Putamen (tissue), 1 donor: ENCODE data around the gene RBMS1.

ENCODE experiments used
- DNase-seq: peaks from one replicate; pipeline ENCODE4 v3.0.0-alpha.2; 2016; ENCODE audit warnings: low spot score

RBMS1 gene

GRCh38 chr2:160277151-160277550, 216.5 kb downstream of the RBMS1 start:
- no peak for DNase-seq

GRCh38 chr2:160275656-160276055, 218.0 kb downstream of the RBMS1 start:
- no peak for DNase-seq

GRCh38 chr2:160271171-160272086, 222.2 kb downstream of the RBMS1 start:
- DNase-seq: peak; percentile 52

DNA sequence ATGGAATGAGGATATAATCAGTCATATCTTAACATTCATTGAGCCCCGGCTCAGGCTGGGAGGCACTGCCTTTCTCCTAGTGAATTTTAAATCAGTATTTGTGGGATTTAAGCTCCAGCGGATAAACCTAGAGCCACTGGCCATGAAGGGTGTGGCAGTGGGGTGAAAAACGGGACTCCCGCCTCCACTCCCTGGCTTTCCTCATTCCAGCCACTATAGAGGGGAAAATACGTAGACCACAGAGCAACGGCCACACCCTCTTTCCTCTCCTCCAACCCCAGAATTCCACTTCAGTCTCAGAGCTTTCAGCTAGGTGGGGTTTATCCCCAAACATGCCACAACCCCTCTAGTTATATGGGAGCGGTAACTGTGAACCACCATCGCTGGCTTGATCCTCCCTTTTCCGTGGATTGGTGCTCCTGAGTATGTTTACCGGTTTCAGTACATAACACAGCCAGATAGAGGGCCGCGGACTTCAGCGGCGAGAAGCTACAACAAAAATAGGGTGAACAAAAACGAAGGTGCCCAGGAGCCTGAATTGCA, 223.0 kb downstream of the RBMS1 start:
- DNase-seq: no peak

GRCh38 chr2:160269803-160270570, 223.6 kb downstream of the RBMS1 start:
- DNase-seq: peak; percentile 62

DNA sequence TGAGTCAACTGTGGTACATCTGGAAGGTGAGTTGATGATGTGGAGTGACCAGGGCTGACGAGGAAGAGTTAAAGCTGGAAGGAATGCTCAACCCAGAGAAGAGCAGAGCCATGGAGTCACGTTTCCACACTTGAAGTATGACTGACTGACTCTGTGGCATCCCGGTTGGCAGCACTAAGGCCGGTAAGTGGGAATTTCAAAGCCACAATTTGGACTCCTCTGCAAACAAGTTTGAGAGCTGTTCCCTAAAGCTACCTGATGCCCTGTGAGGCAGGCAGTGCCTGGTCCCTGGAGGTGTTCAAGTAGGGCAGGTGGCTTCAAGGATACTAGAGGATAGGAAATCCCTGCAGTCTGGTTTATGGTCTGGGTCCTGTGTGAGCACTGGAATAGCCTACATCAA, 224.2 kb downstream of the RBMS1 start:
- no peak for DNase-seq

GRCh38 chr2:160268151-160268781, 225.3 kb downstream of the RBMS1 start:
- DNase-seq: no peak

GRCh38 chr2:160267692-160268091, 225.9 kb downstream of the RBMS1 start:
- DNase-seq: no peak

GRCh38 chr2:160267022-160267421, 226.6 kb downstream of the RBMS1 start:
- DNase-seq: no peak

GRCh38 chr2:160266037-160266551, 227.5 kb downstream of the RBMS1 start:
- no peak for DNase-seq

DNA sequence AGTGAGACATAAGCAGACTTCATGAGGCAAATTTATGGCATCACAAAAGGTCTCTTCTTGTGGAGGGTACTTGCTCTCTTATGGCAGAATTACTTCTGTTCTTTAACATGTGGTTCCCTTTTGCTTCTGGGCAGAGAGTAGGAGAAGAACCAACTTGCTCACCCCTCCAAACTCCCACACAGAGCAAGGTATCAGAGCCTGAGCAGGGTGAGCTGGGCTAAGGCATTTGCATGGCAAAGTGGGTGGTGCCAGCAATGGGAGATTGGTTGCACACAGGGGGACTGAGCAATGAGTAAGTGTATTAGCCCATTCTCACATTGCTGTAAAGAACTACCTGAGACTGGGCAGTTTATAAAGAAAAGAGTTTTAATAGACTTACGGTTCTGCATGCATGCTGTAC, 229.3 kb downstream of the RBMS1 start:
- DNase-seq: no peak

- no peak for DNase-seq
Measured at GRCh38 chr2:160261732-160262131, 231.9 kb downstream of the RBMS1 start.

GRCh38 chr2:160258492-160258805, 235.2 kb downstream of the RBMS1 start:
- no peak for DNase-seq

DNA sequence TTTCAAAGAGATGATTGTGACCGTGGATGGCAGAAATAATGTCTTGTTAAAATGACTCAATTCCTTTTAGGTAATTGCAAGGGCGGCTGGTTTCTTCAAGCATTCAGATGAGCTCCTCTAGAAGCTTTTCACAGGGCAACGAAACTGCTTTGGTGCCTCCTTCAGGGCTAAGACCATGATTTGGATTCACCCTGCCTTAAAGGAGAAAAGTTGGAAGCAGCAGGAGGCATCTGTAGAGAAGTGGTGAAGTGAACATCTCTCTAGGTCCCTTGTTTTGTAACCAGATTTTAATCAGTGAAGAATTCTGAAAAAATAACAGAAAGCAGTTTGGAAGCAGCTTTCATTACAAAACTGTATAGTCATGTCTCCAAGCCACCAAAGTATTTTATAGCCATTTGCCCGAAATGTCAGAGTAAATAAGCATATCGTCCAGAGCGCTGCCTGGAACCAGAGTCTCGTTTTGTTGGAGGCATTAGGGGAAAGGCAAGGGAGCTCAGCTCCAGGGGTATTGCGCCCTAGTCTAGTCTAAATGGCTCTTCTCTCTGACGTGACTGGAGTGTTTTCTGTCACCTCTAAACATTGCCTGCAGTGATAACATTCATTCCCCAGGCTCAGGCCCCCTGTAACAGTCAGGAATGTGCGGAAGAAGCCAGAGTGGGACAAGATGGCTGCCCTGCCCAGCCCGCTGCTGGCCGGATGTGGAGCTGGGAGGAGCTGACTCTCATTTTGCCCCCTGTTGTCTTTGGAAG, 235.7 kb downstream of the RBMS1 start:
- no peak for DNase-seq

GRCh38 chr2:160257041-160257742, 236.4 kb downstream of the RBMS1 start:
- DNase-seq: no peak

GRCh38 chr2:160256507-160256906, 237.1 kb downstream of the RBMS1 start:
- DNase-seq: no peak

DNA sequence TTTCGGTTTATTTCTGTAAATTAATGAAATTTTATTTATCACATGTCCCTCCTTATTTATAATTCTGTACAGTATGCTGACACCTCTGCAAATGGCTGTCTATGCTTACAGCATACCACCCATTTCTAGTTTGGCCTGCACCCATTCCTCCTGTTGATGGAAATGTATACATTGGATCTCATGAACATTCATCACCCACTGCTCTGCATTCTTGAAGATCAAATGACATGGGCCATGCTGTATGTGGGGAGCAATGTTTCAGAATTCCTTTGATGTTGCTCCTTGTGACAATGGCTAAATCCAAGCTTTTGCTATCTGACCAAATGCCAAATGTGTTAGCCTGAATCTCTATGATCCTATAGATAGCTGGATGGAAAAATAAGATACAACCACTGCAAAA, 238.2 kb downstream of the RBMS1 start:
- DNase-seq: no peak

DNA sequence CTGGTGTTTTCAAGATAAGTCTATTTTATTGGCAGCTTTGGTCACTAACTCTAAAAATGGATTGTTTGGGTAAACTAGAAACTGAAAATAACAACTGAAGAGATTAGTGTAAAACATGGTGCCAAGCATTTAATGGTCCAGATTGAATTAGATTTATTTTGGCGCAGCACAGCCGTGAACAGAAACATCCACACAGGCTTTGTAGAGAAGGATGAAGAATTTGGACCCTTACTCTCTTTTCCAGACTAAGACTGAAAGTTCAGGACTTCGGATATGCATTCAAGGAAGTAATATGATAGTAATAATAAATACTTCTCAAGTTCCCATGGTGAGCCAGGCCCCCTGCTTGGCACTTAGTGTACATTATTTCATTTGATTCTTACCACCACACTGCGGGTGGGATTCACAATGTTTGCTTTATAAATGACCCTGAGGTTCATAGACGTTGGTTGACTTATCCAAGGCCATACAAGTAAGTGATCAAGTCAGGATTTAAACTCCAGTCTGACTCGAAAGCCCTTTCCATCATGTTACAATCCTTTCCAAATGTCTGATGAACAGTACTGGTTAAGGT, 239.3 kb downstream of the RBMS1 start:
- DNase-seq: no peak

DNA sequence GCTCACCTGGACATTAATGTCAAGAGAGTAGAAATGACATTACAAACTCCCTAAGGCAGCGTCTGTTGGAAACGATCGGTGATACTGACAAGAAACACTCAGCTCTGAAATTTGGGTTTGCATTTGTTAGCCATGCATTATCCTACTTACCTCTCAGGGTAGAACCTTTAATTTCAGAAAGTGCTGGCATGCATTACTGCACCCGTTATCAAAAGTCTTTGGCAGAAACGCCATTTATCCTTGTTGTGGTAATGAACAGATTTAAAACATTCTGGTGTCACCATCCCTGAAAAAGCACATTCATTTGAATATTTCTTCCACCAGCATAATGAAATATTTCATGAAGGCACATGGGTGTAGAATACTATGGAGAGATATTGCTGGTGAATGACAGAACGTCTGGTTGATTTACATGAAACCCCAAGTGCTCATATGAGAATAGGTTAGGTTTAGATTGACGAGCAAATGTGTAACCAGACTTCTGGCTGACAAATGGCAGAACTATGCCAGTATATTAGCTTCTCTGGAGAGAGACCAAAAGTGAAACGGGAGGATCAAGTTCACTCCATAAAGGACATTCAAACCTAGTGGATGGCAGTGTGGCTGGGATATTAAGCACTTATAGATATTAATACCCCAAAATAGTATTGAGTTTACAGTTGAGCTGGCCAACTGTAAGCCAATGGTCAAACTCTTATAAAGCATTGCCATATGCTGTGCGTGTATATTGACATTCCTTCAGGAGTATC, 240.0 kb downstream of the RBMS1 start:
- no peak for DNase-seq

GRCh38 chr2:160252900-160253299, 240.7 kb downstream of the RBMS1 start:
- no peak for DNase-seq
